ENCODE measurements around the gene KRTAP4-4. TPM values are rescaled to one million over a fixed set of nuclear protein-coding genes. Genes with fewer than 3 reads are reported as not detected.
"Not testable (repeated sequence)": the region's sequence is repeated elsewhere in the genome, so short reads cannot be mapped to it uniquely, and the experiment has no call there.

The KRTAP4-4 gene
- total RNA-seq, 2 donors from 2014 or later: not detected

GRCh38 chr17:41145261-41145660 lies 15.3 kb downstream of the KRTAP4-4 start:
- TF ChIP-seq, protein P1, sequence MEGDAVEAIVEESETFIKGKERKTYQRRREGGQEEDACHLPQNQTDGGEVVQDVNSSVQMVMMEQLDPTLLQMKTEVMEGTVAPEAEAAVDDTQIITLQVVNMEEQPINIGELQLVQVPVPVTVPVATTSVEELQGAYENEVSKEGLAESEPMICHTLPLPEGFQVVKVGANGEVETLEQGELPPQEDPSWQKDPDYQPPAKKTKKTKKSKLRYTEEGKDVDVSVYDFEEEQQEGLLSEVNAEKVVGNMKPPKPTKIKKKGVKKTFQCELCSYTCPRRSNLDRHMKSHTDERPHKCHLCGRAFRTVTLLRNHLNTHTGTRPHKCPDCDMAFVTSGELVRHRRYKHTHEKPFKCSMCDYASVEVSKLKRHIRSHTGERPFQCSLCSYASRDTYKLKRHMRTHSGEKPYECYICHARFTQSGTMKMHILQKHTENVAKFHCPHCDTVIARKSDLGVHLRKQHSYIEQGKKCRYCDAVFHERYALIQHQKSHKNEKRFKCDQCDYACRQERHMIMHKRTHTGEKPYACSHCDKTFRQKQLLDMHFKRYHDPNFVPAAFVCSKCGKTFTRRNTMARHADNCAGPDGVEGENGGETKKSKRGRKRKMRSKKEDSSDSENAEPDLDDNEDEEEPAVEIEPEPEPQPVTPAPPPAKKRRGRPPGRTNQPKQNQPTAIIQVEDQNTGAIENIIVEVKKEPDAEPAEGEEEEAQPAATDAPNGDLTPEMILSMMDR (IDR thresholded peaks at IDR 0.05): no peak
- Histone ChIP-seq H3K27me3 (no peaks in the 10 kb centered on the region), H3K27ac (no peak overlapping the region), H3K4me1 (no peaks in the 10 kb centered on the region), H3K36me3 (no peaks in the 10 kb centered on the region), H3K9ac (ENCODE audit: low read depth in 2 of 2, low read length in 2 of 2) (no peak overlapping the region), H3K9me3 (no peaks in the 10 kb centered on the region), H3K4me3 (no peak overlapping the region)
- no peak for DNase-seq
- intact Hi-C loops (cut with DNase I): no loop called here

- Histone ChIP-seq H3K4me3 (no peak overlapping the region), H3K27me3 (no peaks in the 10 kb centered on the region), H3K4me1 (no peaks in the 10 kb centered on the region), H3K9ac (ENCODE audit: low read depth in 2 of 2, low read length in 2 of 2) (no peak overlapping the region), H3K27ac (no peak overlapping the region), H3K9me3 (no peaks in the 10 kb centered on the region), H3K36me3 (no peaks in the 10 kb centered on the region)
- no peak for DNase-seq
- intact Hi-C loops (cut with DNase I): no loop called here
- TF ChIP-seq, protein P1 (IDR thresholded peaks at IDR 0.05): no peak
These were observed 15.7 kb downstream of the KRTAP4-4 start for GRCh38 chr17:41144846-41145245.

GRCh38 chr17:41141361-41141760 lies 19.2 kb downstream of the KRTAP4-4 start:
- Histone ChIP-seq H3K9ac (ENCODE audit: low read depth in 2 of 2, low read length in 2 of 2) (no peak overlapping the region), H3K4me1 (no peaks in the 10 kb centered on the region), H3K4me3 (no peak overlapping the region), H3K36me3 (no peaks in the 10 kb centered on the region), H3K27me3 (no peaks in the 10 kb centered on the region), H3K27ac (no peak overlapping the region), H3K9me3 (no peaks in the 10 kb centered on the region)
- intact Hi-C loops (cut with DNase I): no loop called here
- TF ChIP-seq, protein P1 (IDR thresholded peaks at IDR 0.05): no peak
- DNase-seq: no peak

DNA sequence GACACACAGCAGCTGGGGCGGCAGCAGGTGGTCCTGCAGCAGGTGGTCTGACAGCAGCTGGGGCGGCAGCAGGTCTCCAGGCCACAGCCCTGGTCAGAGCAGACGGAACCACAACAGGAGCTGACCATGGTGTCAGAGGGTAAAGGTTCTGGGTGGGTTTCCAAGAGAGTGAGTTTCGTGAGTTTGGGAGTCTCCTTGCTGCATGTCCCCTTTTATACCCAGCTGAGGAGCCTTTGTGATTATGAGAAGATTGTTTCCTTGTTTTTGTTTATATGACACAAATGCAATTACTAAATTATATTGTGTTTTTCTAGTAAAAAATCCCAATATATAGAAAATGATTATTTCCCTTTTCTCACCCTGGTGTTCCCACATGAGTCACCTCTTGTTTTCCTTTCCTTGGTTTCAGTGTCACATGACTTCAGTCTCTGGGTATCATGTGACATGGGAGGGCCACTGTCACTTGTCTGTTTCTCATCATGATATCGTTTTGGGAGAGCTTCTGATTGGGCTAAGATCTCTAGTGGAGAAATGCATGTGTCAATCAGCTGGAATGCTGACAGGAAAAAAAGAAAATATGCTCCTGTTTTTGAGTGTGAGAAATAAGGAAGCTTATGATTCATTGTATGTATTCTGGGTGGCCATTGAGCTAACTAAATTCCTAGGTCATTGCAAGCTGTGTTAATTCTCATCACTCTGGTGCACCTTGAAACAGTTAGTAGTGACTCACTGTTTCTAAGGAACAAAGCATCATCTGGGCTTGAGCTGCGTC lies 20.0 kb downstream of the KRTAP4-4 start, which contains the start of gene KRTAP4-6:
Gene KRTAP4-6, minus strand, starts transcription at position 185 of the 772 bp plus-strand sequence. Its CDS starts 57 bp downstream, at position 128.
- no peak within 1 kb of the TSS for H3K9ac ChIP-seq (ENCODE audit: low read depth in 2 of 2, low read length in 2 of 2)
- TF ChIP-seq, protein P1 (IDR thresholded peaks at IDR 0.05): no peak
- no peaks in the 10 kb centered on the region for H3K27me3 ChIP-seq
- H3K4me3 ChIP-seq: no peak within 1 kb of the TSS
- no peaks in the 10 kb centered on the region for H3K36me3 ChIP-seq
- no peak within 1 kb of the TSS for H3K27ac ChIP-seq
- DNase-seq: no peak
- H3K9me3 ChIP-seq: no peaks in the 10 kb centered on the region
- intact Hi-C loops (cut with DNase I): no loop called here
- H3K4me1 ChIP-seq: no peaks in the 10 kb centered on the region

DNA sequence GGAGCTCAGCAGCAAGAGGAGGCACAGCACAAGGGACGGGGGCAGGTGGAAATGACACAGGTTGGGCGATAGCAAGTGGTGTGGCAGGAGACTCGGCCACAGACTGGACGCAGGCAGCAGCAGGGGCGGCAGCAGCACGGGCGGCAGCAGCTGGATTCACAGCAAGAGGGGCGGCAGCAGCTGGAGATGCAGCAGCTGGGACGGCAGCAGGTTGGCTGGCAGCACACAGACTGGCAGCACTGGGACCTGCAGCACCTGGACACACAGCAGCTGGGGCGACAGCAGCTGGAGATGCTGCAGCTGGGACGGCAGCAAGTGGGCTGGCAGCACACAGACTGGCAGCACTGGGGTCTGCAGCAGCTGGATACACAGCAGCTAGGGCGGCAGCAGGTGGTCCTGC lies 20.7 kb downstream of the KRTAP4-4 start:
- H3K9me3 ChIP-seq; DNase-seq; intact Hi-C loops (cut with DNase I); H3K36me3 ChIP-seq; H3K27me3 ChIP-seq; H3K4me3 ChIP-seq; H3K27ac ChIP-seq; H3K4me1 ChIP-seq; H3K9ac ChIP-seq (ENCODE audit: low read depth in 2 of 2, low read length in 2 of 2): not testable (repeated sequence)

Measured in colonic mucosa (tissue), 4 donors.